ENCODE results near the gene MRTFA. TPM values are rescaled to one million over a fixed set of nuclear protein-coding genes. Genes with fewer than 3 reads are reported as not detected.
A peak's percentile ranks its signal among the peaks of the same experiment; 100 is the strongest.

The MRTFA gene
- total and polyA plus RNA-seq, 2 of the 13 experiments (the other 11 are each of a cell fraction or from before 2014, with no cell fraction given), result 2.4 to 8.2 TPM

DNA sequence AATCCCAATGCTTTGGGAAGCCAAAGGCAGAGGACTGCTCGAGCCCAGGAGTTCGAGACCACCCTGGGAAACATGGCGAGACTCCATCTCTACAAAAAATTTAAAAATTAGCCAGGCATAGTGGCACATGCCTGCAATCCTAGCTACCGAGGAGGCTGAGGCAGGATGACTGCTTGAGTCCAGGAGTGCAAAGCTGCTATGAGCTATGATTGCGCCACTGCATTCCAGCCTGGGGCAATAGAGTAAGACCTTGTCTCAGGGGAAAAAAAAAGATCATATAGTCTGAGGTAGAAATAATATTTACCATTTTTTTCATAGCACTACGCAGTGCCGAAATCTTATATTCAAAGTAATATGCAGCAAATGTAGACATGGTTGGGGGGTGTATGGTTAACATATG, 47.8 kb downstream of the MRTFA start (continued):
- TF ChIP-seq ZNF629 (CRISPR knock-in tag; conservative IDR thresholded peaks at IDR 0.05) (0 out of 2 replicates have a peak, but pooled peaks have one; percentile 25), ZNF264 (CRISPR knock-in tag; IDR thresholded peaks at IDR 0.05) (no peak), STAT5B (CRISPR knock-in tag; IDR thresholded peaks at IDR 0.05) (no peak), RFX5 (IDR thresholded peaks at IDR 0.05; ENCODE audit: low read depth, low read length) (no peak), CREB1 (IDR thresholded peaks at IDR 0.05) (no peak), CREB1 (CRISPR knock-in tag; IDR thresholded peaks at IDR 0.05) (peak; percentile 44), BHLHE40 (IDR thresholded peaks at IDR 0.05; ENCODE audit: low read length) (no peak), NCOA1 (CRISPR knock-in tag; IDR thresholded peaks at IDR 0.05) (no peak), ZNF607 (CRISPR knock-in tag; IDR thresholded peaks at IDR 0.05; ENCODE audit: borderline replicate concordance) (no peak), NFKBIZ (CRISPR knock-in tag; IDR thresholded peaks at IDR 0.05) (no peak), ZNF562 (CRISPR knock-in tag; IDR thresholded peaks at IDR 0.05; ENCODE audit: borderline replicate concordance) (no peak), ZBTB7B (CRISPR knock-in tag; IDR thresholded peaks at IDR 0.05) (no peak), ZNF318 (CRISPR knock-in tag; IDR thresholded peaks at IDR 0.05) (no peak), NR1H2 (CRISPR knock-in tag; IDR thresholded peaks at IDR 0.05; ENCODE audit: borderline replicate concordance, low read depth) (no peak), ZNF432 (CRISPR knock-in tag; IDR thresholded peaks at IDR 0.05; ENCODE audit: borderline replicate concordance) (no peak)
- TF ChIP-seq, protein P1, sequence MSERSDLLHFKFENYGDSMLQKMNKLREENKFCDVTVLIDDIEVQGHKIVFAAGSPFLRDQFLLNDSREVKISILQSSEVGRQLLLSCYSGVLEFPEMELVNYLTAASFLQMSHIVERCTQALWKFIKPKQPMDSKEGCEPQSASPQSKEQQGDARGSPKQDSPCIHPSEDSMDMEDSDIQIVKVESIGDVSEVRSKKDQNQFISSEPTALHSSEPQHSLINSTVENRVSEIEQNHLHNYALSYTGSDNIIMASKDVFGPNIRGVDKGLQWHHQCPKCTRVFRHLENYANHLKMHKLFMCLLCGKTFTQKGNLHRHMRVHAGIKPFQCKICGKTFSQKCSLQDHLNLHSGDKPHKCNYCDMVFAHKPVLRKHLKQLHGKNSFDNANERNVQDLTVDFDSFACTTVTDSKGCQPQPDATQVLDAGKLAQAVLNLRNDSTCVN (CRISPR knock-in tag; IDR thresholded peaks at IDR 0.05; ENCODE audit: borderline replicate concordance), result no peak
- TF ChIP-seq, protein P2, sequence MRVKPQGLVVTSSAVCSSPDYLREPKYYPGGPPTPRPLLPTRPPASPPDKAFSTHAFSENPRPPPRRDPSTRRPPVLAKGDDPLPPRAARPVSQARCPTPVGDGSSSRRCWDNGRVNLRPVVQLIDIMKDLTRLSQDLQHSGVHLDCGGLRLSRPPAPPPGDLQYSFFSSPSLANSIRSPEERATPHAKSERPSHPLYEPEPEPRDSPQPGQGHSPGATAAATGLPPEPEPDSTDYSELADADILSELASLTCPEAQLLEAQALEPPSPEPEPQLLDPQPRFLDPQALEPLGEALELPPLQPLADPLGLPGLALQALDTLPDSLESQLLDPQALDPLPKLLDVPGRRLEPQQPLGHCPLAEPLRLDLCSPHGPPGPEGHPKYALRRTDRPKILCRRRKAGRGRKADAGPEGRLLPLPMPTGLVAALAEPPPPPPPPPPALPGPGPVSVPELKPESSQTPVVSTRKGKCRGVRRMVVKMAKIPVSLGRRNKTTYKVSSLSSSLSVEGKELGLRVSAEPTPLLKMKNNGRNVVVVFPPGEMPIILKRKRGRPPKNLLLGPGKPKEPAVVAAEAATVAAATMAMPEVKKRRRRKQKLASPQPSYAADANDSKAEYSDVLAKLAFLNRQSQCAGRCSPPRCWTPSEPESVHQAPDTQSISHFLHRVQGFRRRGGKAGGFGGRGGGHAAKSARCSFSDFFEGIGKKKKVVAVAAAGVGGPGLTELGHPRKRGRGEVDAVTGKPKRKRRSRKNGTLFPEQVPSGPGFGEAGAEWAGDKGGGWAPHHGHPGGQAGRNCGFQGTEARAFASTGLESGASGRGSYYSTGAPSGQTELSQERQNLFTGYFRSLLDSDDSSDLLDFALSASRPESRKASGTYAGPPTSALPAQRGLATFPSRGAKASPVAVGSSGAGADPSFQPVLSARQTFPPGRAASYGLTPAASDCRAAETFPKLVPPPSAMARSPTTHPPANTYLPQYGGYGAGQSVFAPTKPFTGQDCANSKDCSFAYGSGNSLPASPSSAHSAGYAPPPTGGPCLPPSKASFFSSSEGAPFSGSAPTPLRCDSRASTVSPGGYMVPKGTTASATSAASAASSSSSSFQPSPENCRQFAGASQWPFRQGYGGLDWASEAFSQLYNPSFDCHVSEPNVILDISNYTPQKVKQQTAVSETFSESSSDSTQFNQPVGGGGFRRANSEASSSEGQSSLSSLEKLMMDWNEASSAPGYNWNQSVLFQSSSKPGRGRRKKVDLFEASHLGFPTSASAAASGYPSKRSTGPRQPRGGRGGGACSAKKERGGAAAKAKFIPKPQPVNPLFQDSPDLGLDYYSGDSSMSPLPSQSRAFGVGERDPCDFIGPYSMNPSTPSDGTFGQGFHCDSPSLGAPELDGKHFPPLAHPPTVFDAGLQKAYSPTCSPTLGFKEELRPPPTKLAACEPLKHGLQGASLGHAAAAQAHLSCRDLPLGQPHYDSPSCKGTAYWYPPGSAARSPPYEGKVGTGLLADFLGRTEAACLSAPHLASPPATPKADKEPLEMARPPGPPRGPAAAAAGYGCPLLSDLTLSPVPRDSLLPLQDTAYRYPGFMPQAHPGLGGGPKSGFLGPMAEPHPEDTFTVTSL (CRISPR knock-in tag; IDR thresholded peaks at IDR 0.05; ENCODE audit: borderline replicate concordance), result peak; percentile 86; the same call in 1 of the 2 replicates

Data from HepG2 (cell line).